Activated naive CD4-positive, alpha-beta T cell treated with anti-CD3 and anti-CD28 coated beads, Interleukin-2, amount 50 U/mL, for 72 hours (primary cell): ENCODE results near the gene ATP6V0D1. TPM values are rescaled to one million over a fixed set of nuclear protein-coding genes. Genes with fewer than 3 reads are reported as not detected.

Experiments used
- ATAC-seq, 2 donors: fragments of 150-1000 bp; cut with Tn5 transposase; 2 replicates each; pipeline ENCODE4 v1.10.0; 2021; ENCODE audit warnings: mild to moderate bottlenecking in 2 of 2, moderate library complexity in 2 of 2
- DNase-seq, 2 donors: peaks; one replicate each; pipeline ENCODE4 v3.0.0; 2021 to 2022; ENCODE audit warnings: low spot score in 2 of 2
- H3K27ac Mint-ChIP-seq, 2 donors: one replicate each; pipeline ENCODE4 v1.8.0; 2022; ENCODE audit warnings: mild to moderate bottlenecking in 2 of 2, mixed read lengths in 2 of 2
- H3K36me3 Mint-ChIP-seq, 2 donors: one replicate each; pipeline ENCODE4 v1.8.0; 2022; ENCODE audit warnings: mixed read lengths in 2 of 2
- H3K9me3 Mint-ChIP-seq, 2 donors: one replicate each; pipeline ENCODE4 v1.8.0; 2022; ENCODE audit warnings: mixed read lengths in 2 of 2
- total RNA-seq, 2 donors: library from RNA; stranded (reverse); gene quantifications; one replicate each; pipeline ENCODE4 v1.2.3, GENCODE V29; 2022

The ATP6V0D1 gene
- total RNA-seq, 2 donors from 2014 or later = 20.4 to 22.5 TPM

- ATAC-seq = no peak
- H3K9me3 Mint-ChIP-seq = no peaks in the 10 kb centered on the region
- H3K36me3 Mint-ChIP-seq = peaks cover 14 to 18% of the 10 kb centered on the region in 2 donors
- no peak overlapping the region for H3K27ac Mint-ChIP-seq
- no peak for DNase-seq
Measured at GRCh38 chr16:67477960-67478554, 2.9 kb downstream of the ATP6V0D1 start.

- H3K9me3 Mint-ChIP-seq = no peaks in the 10 kb centered on the region
- no peak for ATAC-seq
- no peak for DNase-seq
- peak overlapping the region; percentile 3 to 7 for H3K27ac Mint-ChIP-seq
- no peaks in the 10 kb centered on the region for H3K36me3 Mint-ChIP-seq
Measured at GRCh38 chr16:67474551-67475455, 6.2 kb downstream of the ATP6V0D1 start.

GRCh38 chr16:67471758-67472384, 9.1 kb downstream of the ATP6V0D1 start:
- DNase-seq (no peak), ATAC-seq (no peak)
- Mint-ChIP-seq H3K9me3 (no peaks in the 10 kb centered on the region), H3K27ac (peak overlapping the region in 1 of 2 donors; percentile 45), H3K36me3 (no peaks in the 10 kb centered on the region)

GRCh38 chr16:67470359-67470758, 10.6 kb downstream of the ATP6V0D1 start:
- DNase-seq = no peak
- Mint-ChIP-seq H3K9me3 (no peaks in the 10 kb centered on the region), H3K36me3 (no peaks in the 10 kb centered on the region), H3K27ac (no peak overlapping the region)
- no peak for ATAC-seq

DNA sequence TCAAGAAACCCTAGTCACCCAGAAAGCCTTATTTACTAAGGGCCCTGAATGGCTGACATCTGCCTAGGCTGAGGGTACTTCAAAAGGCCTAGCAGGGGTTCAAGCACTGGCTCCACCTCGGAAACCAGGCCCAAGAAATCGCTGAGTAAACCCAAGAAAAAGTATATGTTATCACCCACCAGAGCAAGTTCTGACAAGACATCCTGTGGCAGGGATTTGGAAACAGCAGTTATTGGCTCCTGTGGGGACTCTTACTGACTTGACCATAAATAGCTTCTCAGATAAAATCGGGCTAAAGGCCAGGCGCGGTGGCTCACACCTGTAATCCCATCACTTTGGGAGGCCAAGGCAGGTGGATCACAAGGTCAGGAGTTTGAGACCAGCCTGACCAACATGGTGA, 12.2 kb downstream of the ATP6V0D1 start:
- DNase-seq (no peak), ATAC-seq (no peak)
- Mint-ChIP-seq H3K27ac (peak overlapping the region in 1 of 2 donors; percentile 9), H3K36me3 (no peaks in the 10 kb centered on the region), H3K9me3 (no peaks in the 10 kb centered on the region)

DNA sequence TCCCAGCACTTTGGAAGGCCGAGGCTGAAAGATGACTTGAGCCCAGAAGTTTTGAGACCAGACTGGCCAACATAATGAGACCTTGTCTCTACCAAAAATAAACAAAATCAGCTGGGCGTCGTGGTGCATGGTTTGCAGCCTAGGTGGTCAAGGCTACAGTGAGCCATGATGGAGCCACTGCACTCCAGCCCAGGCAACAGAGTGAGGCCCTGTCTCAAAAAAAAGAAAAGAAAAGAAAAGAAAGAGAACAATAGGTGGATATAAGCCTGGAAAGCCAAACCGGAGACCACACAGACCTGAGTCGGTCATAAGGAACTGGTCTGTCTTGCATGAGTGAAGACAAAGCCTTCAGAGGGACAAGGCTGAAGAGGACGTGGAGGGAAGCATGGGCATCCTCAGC, 14.4 kb downstream of the ATP6V0D1 start:
- Mint-ChIP-seq H3K36me3 (no peaks in the 10 kb centered on the region), H3K9me3 (no peaks in the 10 kb centered on the region), H3K27ac (no peak overlapping the region)
- ATAC-seq = no peak
- DNase-seq = no peak

DNA sequence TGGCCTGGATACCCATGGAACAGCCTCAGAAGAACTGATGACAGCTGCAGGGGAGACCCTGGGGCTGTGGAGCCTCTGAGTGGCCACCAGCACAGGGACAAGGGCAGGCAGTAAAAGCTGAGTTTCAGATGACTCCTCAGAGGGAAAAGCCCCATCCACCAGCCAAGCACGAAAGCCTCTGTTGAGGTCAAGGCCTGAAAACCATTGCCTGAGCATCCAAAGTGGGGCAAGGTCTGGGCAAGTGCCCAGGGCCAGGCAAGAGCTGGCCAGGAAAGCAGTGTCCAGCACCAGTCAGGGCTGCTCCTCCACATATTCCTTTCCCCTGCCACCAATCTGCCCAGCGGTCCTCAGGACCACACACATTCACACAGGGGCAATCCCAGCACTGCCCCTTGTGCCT, 16.4 kb downstream of the ATP6V0D1 start:
- ATAC-seq (no peak), DNase-seq (no peak)
- Mint-ChIP-seq H3K9me3 (no peaks in the 10 kb centered on the region), H3K27ac (no peak overlapping the region), H3K36me3 (no peaks in the 10 kb centered on the region)

GRCh38 chr16:67463691-67464090, 17.3 kb downstream of the ATP6V0D1 start:
- no peaks in the 10 kb centered on the region for H3K36me3 Mint-ChIP-seq
- no peaks in the 10 kb centered on the region for H3K9me3 Mint-ChIP-seq
- no peak for DNase-seq
- peak overlapping the region in 1 of 2 donors; percentile 67 for H3K27ac Mint-ChIP-seq
- no peak for ATAC-seq

DNA sequence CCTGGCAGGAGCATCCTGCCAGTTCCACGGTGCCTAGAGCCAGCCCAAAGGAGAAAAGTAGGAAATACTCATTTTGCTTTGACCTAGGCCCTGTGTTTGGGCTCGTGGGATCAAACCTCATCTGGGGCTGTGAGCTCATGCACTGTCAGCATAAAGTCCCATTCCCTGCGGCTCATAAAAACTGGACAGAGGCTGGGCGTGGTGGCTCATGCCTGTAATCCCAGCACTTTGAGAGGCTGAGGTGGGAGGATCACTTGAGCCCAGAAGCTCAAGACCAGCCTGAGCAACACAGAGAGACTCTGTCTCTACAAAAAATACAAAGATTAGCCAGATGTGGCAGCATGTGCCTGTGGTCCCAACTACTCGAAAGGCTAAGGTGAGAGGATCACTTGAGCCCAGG, 17.9 kb downstream of the ATP6V0D1 start:
- DNase-seq (no peak), ATAC-seq (no peak)
- Mint-ChIP-seq H3K27ac (peak overlapping the region in 1 of 2 donors; percentile 67), H3K36me3 (no peaks in the 10 kb centered on the region), H3K9me3 (no peaks in the 10 kb centered on the region)

- Mint-ChIP-seq H3K9me3 (no peaks in the 10 kb centered on the region), H3K36me3 (no peaks in the 10 kb centered on the region), H3K27ac (peak overlapping the region in 1 of 2 donors; percentile 50)
- no peak for ATAC-seq
- DNase-seq = no peak
Measured at GRCh38 chr16:67462279-67462655, 18.7 kb downstream of the ATP6V0D1 start.

DNA sequence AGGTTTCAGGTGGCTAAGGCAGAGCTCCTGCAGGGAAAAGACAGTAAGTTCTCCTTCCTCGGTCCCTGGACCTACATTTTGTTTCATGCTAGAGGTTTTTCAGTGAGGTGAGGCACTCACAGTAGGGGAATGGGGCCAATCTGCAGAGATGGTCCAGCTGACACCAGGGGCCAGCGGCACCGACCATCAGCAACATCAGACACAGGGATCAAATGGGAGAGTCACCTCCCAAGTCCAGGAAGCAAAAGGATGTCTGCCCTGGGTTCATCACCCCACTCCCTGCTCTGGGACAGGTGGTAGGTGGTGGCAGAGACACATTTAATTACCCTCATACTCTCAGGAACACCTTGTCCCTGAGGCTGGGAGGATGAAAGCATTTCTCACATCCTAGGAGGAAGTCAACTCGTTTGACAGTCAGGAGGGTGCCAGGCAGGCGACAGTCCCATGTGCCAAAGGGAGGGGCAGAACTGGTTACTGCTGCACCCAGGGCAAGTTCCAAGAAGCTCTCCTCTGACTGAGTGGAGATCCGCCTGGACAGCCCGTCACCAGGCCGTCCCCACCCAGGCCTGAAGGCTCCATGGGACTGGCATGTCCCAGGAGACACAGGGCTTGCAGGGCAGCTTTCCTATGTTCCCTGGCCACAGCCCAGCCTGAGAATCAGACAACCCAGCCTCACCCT, 19.2 kb downstream of the ATP6V0D1 start:
- H3K27ac Mint-ChIP-seq = peak overlapping the region in 1 of 2 donors; percentile 53
- no peaks in the 10 kb centered on the region for H3K36me3 Mint-ChIP-seq
- no peak for ATAC-seq

DNA sequence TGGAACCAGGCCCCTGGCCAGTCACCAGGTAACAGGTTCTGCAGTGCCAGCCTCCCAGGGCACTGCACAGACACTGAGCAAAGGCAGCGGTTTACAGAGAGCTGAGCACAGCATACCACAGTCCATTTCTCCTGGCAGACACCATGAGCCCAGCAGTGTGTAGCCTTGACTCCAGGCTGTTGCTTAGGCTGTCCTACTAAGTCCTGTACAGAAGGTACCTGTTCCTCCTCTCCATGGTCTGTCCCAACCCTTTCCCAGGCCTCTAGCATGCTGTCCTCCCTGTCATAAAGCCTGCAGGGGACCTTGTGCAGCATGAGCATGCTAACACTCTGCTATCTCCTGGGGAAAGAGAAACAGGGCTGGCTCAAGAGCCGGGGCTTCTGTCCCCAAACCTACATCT, 20.0 kb downstream of the ATP6V0D1 start:
- no peak for ATAC-seq
- H3K9me3 Mint-ChIP-seq = no peaks in the 10 kb centered on the region
- DNase-seq = no peak
- H3K36me3 Mint-ChIP-seq = no peaks in the 10 kb centered on the region
- peak overlapping the region in 1 of 2 donors; percentile 44 for H3K27ac Mint-ChIP-seq

More for the DNA sequence above, 19.2 kb downstream of the ATP6V0D1 start:
- no peak for DNase-seq
- H3K9me3 Mint-ChIP-seq = no peaks in the 10 kb centered on the region

DNA sequence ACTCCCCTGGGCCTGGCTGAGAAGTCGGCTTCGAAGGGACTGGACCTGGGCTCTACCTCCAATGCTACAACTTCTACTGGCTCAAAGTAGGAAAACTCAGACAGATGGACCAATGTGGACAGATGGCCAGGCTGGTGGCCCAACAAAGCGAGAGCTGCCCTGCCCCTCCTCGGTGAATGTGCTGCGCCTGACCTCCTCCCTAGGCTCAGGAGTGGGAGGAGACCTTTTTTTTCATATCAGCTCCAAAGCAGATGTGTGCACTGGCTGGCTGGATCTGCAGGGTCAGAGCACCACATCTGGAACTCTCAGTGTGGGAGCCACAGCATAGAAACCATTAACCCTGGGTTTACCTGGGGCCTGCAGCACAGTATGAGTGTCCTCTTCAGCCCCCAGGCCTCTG, 20.8 kb downstream of the ATP6V0D1 start:
- H3K9me3 Mint-ChIP-seq = no peaks in the 10 kb centered on the region
- ATAC-seq (no peak), DNase-seq (no peak)
- no peaks in the 10 kb centered on the region for H3K36me3 Mint-ChIP-seq
- H3K27ac Mint-ChIP-seq = no peak overlapping the region

- Mint-ChIP-seq H3K9me3 (no peaks in the 10 kb centered on the region), H3K27ac (no peak overlapping the region), H3K36me3 (no peaks in the 10 kb centered on the region)
- no peak for ATAC-seq
- no peak for DNase-seq
Measured at GRCh38 chr16:67459861-67460150, 21.2 kb downstream of the ATP6V0D1 start.

DNA sequence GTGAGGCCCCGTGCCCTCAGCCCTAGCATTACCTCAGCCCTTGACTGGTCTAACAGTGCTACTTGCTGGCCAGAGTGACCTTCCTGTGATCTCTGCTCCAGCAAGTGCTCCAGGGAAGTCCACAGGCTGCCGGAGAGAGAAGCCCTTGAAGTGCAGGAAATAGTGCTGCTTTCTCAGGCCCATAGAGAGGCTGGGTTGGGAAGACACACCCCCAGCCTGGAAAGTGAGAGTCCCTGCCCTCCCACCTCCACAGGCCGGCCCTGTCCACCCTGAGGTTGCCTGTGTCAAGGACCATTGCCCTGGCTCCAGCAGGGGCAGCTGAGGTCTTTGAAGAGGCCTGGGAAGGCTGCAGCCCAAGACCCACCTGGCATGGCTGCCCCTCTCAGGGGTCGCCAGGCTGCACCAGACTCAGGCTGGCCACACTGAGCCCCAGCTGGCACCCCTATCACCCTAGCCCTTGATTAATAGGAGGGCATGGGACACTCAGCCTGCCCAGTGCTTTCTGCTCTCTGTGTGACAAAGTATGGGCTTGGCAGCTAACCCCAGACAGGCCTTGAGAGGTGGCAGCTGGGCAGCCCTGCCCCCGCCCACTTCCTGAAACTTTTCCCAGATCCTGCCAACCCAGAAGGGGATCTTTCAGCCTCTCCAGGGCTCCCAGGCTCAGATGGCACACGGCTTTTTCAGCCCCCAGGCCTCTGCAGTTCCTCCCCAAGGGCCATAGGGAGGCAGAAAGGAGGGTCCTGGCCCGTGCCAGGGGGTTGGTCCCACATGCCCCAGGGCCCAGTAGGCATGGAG, 21.7 kb downstream of the ATP6V0D1 start:
- peak overlapping the region; percentile 75 to 83 for H3K27ac Mint-ChIP-seq
- no peaks in the 10 kb centered on the region for H3K36me3 Mint-ChIP-seq
- no peak for ATAC-seq
- DNase-seq = no peak
- no peaks in the 10 kb centered on the region for H3K9me3 Mint-ChIP-seq

- ATAC-seq = no peak
- H3K9me3 Mint-ChIP-seq = no peaks in the 10 kb centered on the region
- peak overlapping the region; percentile 60 to 83 for H3K27ac Mint-ChIP-seq
- DNase-seq = no peak
- H3K36me3 Mint-ChIP-seq = no peaks in the 10 kb centered on the region
Measured at GRCh38 chr16:67458121-67458641, 22.8 kb downstream of the ATP6V0D1 start.
